SH-SY5Y (cell line): Measurements from ENCODE around the gene AFG1L.

Experiments
- GATA2 ChIP-seq: IDR thresholded peaks from 2 replicates; pipeline ENCODE4 v1.6.1; 2011; ENCODE audit warnings: mild to moderate bottlenecking, low read depth, low read length
- GATA3 ChIP-seq: IDR thresholded peaks from 2 replicates; pipeline ENCODE4 v1.6.1; 2011; ENCODE audit warnings: low read depth, mild to moderate bottlenecking, low read length, moderate library complexity

DNA sequence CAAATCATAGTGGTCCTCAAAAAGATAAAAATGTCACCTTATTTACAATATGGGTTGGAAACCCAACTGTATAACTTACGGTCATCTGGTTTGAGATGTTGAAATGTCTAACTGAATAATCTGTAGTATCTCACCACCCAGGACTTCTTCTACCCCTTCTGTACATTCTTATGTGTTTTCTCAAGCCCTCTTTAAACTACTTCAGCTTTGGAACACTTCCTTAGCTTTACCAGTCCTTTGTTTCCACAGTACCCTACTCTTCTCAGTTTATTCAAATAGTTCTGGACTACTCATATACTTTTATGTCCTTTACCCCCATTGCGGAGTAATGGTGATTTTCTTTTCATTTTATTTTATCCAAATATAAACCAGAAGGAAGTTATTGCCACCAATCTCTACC lies 137.3 kb downstream of the AFG1L start:
- TF ChIP-seq GATA2 (no peak), GATA3 (no peak)
